ENCODE measurements around the gene PATL2.

GRCh38 chr15:44656913-44657312, 54.2 kb downstream of the PATL2 start:
- no peak for TF ChIP-seq CTCF (IDR thresholded peaks at IDR 0.05; ENCODE audit: extremely low read depth in 1 of 2, insufficient read depth in 1 of 2, low read depth in 1 of 2, low read length in 2 of 2)
- TF ChIP-seq POLR2A (IDR thresholded peaks at IDR 0.05; ENCODE audit: low read depth, low read length), result no peak
